GM13976 (cell line): ENCODE results near the gene MFF.
A peak's percentile ranks its signal among the peaks of the same experiment; 100 is the strongest.

Source experiments
- DNase-seq: peaks from one replicate; pipeline ENCODE4 v3.0.0; 2012; ENCODE audit warnings: low spot score
- CTCF ChIP-seq: IDR thresholded peaks from 2 replicates; pipeline ENCODE4 v1.5.1; 2012; ENCODE audit warnings: borderline replicate concordance, mild to moderate bottlenecking; ENCODE audit not compliant: insufficient read depth; ENCODE audit errors: extremely low read depth, missing control alignments, control extremely low read depth
- in situ Hi-C: fragments of 300-500 bp; cut with MboI; formaldehyde crosslinking; loops from one replicate; pipeline ENCODE4 v1.12.0; 2022; ENCODE audit warnings: low sequenced_read_pairs, mixed read lengths, inconsistent platforms; ENCODE audit not compliant: unreplicated experiment

The MFF gene

GRCh38 chr2:227325839-227326195, 766 bp downstream of the MFF start:
- TF ChIP-seq CTCF: no peak
- DNase-seq: peak; percentile 25
- in situ Hi-C loops: no loop called here

GRCh38 chr2:227326783-227327182, 1.7 kb downstream of the MFF start:
- no peak for TF ChIP-seq CTCF
- no peak for DNase-seq
- in situ Hi-C loops: no loop called here

- TF ChIP-seq CTCF: no peak
- in situ Hi-C loops: no loop called here
- no peak for DNase-seq
Measured at GRCh38 chr2:227335713-227336112, 10.7 kb downstream of the MFF start.

- no peak for DNase-seq
- in situ Hi-C loops: no loop called here
- TF ChIP-seq CTCF: no peak
Measured at GRCh38 chr2:227337442-227337841, 12.4 kb downstream of the MFF start.

- no peak for DNase-seq
- in situ Hi-C loops: no loop called here
- no peak for TF ChIP-seq CTCF
Measured at GRCh38 chr2:227339098-227339599, 14.1 kb downstream of the MFF start.

- in situ Hi-C loops: no loop called here
- no peak for DNase-seq
- TF ChIP-seq CTCF: no peak
Measured at GRCh38 chr2:227340106-227340505, 15.1 kb downstream of the MFF start.

GRCh38 chr2:227341553-227341952, 16.5 kb downstream of the MFF start:
- no peak for DNase-seq
- in situ Hi-C loops: no loop called here
- TF ChIP-seq CTCF: no peak
